A549 treated with dexamethasone at 1 μM for 4 hours (cell line): ENCODE measurements around the gene ANKFY1. TPM values are rescaled to one million over a fixed set of nuclear protein-coding genes. Genes with fewer than 3 reads are reported as not detected.

Experiments
- total RNA-seq: library from RNA; stranded (reverse); fragments of 200-300 nt; extraction: Qiagen RNA extraction; gene quantifications from 5 replicates; pipeline ENCODE4 v1.2.3, GENCODE V29; 2022

ANKFY1 gene, protein sequence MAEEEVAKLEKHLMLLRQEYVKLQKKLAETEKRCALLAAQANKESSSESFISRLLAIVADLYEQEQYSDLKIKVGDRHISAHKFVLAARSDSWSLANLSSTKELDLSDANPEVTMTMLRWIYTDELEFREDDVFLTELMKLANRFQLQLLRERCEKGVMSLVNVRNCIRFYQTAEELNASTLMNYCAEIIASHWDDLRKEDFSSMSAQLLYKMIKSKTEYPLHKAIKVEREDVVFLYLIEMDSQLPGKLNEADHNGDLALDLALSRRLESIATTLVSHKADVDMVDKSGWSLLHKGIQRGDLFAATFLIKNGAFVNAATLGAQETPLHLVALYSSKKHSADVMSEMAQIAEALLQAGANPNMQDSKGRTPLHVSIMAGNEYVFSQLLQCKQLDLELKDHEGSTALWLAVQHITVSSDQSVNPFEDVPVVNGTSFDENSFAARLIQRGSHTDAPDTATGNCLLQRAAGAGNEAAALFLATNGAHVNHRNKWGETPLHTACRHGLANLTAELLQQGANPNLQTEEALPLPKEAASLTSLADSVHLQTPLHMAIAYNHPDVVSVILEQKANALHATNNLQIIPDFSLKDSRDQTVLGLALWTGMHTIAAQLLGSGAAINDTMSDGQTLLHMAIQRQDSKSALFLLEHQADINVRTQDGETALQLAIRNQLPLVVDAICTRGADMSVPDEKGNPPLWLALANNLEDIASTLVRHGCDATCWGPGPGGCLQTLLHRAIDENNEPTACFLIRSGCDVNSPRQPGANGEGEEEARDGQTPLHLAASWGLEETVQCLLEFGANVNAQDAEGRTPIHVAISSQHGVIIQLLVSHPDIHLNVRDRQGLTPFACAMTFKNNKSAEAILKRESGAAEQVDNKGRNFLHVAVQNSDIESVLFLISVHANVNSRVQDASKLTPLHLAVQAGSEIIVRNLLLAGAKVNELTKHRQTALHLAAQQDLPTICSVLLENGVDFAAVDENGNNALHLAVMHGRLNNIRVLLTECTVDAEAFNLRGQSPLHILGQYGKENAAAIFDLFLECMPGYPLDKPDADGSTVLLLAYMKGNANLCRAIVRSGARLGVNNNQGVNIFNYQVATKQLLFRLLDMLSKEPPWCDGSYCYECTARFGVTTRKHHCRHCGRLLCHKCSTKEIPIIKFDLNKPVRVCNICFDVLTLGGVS
- 21.4 to 37.9 TPM (median 35.6 TPM) in 5 replicates for total RNA-seq

DNA sequence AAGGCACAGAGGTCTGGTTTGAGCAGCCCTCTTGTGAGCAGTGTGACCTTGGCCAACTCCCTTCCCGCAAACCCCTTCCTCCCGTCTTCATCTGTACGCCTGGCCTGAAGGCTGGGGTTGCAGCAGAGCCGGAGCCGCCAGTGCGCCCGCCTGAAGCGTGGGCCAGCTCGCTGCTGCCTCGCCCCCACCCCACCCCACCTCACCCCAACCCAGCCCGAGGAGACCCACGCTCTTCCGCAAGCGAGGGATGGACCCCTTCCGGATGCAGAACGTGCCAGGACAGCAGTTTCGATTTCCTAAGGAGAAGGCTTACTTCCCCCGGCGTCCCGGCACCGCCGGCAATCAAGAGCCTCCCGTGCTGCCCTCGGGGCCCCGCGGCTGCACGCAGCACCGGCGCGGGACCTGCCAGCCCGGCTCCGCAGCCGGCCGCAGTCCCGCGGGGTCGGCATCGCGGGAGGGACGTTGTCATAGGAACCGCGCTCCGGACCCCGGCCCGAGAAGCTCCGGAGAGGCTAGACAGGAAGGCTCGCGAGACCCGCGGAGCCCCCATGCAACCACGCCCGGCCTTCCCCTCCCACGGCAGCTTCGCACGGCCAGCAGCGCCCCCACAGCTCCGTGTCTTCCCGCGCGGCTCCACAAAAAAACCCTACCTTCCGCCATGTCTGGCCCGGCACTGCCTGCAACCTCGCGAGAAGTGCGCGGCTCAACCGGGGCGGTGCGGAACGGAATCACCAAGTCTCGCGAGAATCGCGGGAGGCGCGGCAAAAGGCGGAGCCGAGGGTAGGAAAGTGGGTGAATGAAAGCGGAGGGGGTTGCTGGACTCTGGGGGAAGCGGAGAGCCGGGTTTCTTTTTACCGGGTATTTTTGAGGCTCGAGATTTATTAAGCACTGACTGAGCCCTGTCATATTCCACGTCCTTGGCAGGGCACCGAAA lies at the start of gene ANKFY1:
Gene ANKFY1, minus strand, starts transcription at position 698 of the 934 bp plus-strand sequence. Its CDS starts 38 bp downstream, at position 660.

Other genes with a start within 250 kb of the ANKFY1 start
- gene ZZEF1, start 120.9 kb downstream of the ANKFY1 start, total RNA-seq = 9.5 to 18.6 TPM (median 15.3 TPM) in 5 replicates
- 17.0 to 19.1 TPM (median 18.1 TPM) in 5 replicates for gene CYB5D2, start 120.8 kb downstream of the ANKFY1 start, total RNA-seq
- 64.0 to 92.5 TPM (median 86.2 TPM) in 5 replicates for gene UBE2G1, start 102.7 kb upstream of the ANKFY1 start, total RNA-seq
- 0.09 to 0.12 TPM in 2 of 5 replicates, not detected in the others for gene SPNS3, start 170.0 kb upstream of the ANKFY1 start, total RNA-seq
- 10.5 to 21.5 TPM (median 17.8 TPM) in 5 replicates for gene SPNS2, start 234.9 kb upstream of the ANKFY1 start, total RNA-seq